HG02678 (cell line): Measurements from ENCODE around the gene CD300LG.
"Not testable (repeated sequence)": the region's sequence is repeated elsewhere in the genome, so short reads cannot be mapped to it uniquely, and the experiment has no call there.

Source experiments
- ATAC-seq: cut with Tn5 transposase; IDR thresholded peaks from one replicate; pipeline ENCODE4 v1.9.1; 2021; ENCODE audit warnings: mild to moderate bottlenecking, moderate library complexity; ENCODE audit not compliant: unreplicated experiment

Gene CD300LG, protein sequence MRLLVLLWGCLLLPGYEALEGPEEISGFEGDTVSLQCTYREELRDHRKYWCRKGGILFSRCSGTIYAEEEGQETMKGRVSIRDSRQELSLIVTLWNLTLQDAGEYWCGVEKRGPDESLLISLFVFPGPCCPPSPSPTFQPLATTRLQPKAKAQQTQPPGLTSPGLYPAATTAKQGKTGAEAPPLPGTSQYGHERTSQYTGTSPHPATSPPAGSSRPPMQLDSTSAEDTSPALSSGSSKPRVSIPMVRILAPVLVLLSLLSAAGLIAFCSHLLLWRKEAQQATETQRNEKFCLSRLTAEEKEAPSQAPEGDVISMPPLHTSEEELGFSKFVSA

DNA sequence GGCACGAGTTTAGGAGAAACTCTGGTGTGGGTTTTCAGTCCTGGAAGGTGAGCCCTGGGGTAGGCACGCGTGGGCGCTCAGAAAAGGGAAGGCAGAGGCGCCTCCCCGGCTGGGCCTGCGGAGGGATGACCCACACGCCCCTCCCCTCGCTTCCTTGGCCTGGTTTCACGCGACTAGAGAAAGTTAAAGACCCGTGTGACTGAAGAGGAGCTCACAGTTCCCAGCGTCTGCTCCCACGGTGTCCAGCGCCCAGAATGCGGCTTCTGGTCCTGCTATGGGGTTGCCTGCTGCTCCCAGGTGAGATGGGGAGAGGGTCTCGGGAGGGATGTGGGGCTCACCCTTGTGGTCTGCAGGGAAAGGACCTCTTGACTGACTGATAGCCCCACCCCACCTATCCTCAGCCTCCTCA is at the start of gene CD300LG:
Gene CD300LG, plus strand, starts transcription at position 214 of the 409 bp plus-strand sequence. Its CDS starts 41 bp downstream, at position 255.
- ATAC-seq: no peak

DNA sequence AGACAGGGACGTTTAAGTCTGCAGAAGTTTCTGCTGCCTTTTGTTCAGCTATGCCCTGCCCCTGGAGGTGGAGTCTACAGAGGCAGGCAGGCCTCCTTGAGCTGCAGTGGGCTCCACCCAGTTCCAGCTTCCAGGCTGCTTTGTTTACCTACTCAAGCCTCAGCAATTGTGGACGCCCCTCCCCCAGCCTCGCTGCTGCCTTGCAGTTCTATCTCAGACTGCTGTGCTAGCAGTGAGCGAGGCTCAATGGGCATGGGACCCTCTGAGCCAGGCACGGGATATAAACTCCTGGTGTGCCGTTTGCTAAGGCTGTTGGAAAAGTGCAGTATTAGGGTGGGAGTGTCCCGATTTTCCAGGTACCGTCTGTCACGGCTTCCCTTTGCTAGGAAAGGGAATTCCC is 49.0 kb upstream of the CD300LG start:
- ATAC-seq: not testable (repeated sequence)

DNA sequence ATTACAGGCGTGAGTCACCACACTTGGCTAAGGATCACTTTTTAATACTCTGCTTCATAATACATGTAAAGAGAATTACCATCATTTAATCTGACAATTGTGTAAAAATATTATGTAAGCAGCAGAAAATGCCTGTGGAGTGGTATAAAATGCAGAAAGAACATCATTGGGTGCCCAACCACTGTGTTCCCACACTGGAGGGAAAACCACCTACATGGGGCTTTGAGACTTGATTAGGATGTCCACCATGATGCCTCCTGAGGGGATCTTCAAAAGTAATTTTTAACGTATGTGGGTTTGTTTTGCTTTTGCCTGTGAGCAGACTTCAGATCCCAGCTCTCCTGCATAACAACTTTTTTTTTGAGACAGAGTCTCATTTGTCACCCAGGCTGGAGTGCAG is 47.9 kb upstream of the CD300LG start:
- no peak for ATAC-seq

DNA sequence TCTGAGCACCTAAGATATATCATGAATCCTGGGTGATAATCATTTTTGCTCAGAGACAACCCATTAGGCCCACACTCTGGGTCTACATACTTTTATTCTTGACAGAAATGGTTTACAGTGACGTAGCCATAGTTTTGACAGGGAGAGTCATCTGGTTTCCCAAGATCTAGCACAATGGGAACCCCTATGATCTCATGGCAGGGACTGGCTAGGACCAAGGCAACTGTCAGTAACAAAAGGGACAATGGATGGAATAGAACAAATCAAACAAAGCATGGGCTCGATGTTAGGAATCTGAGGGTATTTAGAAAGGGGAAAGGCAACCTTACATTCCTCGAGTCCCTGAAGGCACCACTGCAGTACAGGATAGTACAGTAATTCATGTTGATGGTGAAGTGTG is 46.2 kb upstream of the CD300LG start:
- ATAC-seq: no peak

DNA sequence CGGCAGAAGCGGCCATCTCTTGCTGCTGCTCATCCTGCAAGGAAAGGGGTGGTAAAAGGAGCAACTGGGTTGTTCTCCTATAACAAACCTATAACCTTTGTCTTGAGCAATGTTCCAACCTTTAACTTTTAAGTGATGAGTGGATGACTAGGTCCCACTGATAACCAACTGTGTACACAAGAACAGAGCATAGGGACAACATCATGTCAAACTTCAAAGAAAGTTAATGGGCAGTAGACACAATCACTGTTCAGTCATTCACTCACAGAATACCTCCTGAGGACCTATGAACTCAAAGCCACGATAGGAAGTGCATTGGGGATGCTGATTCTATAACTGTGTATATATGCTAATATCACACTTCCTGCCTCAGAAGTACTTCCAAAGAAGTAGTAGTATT is 45.1 kb upstream of the CD300LG start:
- ATAC-seq: no peak

DNA sequence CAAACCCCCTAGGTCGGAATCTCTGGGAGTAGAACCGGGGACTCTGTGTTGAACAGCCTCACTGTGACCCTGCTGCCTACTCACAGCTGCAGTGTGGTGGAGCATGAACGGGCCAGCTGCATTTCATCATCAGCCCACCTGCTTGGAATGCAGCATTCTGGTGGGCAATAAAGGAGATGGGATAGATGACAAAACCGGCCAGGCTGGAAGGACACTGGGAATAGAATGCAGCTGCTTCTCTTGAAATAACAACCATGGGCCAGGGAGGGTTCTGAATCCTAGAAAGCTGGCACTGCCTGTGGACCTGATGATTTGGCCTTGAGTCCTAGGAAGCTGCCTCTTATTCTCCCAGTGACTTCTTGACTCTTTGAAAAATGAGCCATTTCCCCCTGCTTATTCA is 43.2 kb upstream of the CD300LG start:
- no peak for ATAC-seq

DNA sequence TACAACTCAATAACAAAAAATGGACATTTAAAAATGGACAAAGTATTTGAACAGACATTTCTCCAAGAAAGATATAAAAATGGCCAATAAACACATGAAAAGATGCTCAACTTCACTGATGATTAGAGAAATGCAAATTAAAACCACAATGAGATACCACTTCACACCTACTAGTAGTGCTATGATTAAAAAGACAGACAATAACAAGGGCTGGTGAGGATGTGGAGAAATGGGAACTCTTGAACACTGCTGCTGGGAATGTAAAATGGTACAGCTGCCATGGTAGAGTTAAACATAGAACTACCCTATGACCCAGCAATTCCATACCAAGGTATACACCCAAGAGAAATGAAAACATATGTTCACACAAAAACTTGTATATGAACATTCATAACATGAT is 41.9 kb upstream of the CD300LG start:
- ATAC-seq: no peak

DNA sequence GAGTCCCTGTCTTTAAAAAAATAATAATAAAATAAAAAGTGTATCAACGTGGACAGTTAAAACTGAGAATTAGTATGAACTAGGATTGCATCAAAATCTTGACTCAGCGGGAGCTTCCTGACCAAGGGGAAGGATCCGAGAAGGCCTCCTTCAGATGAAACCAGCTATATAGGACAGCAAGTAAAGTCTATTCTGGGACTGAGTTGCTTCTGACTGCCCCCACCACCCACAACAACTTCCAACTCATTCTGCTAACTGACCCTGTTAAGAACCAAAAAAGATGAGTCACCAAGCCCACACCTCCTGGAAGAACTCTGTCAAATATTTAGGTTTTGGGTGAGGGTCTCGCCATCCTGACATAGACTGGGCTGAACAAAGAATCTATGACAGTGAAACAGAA is 38.9 kb upstream of the CD300LG start:
- ATAC-seq: no peak

DNA sequence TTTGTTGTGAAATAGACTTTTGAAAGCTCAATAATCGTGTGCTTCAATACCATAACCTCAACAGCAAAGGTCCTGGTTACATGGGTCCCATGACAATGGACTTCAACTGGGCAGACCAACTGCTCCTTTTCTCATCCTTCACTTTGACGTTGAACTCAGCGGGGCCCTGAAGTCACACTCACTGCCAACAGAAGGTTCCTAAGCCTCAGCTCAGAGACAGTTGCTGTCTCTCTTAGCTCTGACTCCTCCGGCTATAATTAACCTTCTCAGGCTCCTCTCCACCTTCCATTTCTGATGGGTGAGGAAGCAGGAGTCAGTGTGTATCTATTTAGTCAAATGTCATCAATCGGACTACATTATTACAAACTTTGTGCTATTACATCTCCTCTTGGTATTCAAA is 37.9 kb upstream of the CD300LG start:
- no peak for ATAC-seq

DNA sequence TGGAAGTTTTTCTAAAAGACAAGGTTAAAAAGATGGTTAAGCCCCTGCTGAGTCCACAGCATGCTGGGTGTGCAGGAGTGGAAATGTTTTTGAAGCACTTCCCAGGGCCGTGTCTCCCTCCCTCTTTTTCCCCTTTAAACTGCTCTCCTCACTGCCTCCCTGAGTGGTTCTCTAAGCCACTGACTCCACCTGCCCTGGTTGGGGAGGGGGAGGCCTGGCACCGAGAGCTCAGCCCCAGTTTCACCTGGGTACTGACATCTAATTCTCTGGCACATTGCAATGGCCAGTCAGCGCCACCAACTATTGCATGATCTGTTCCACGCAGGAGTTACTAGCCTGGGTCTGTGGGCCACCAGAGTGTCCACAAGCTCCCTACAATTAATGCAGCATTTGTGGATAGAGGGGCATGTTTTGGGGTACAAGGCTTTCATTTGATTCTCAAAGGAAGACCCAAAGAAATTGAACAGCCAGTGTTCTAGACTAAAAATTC is 36.7 kb upstream of the CD300LG start:
- no peak for ATAC-seq

DNA sequence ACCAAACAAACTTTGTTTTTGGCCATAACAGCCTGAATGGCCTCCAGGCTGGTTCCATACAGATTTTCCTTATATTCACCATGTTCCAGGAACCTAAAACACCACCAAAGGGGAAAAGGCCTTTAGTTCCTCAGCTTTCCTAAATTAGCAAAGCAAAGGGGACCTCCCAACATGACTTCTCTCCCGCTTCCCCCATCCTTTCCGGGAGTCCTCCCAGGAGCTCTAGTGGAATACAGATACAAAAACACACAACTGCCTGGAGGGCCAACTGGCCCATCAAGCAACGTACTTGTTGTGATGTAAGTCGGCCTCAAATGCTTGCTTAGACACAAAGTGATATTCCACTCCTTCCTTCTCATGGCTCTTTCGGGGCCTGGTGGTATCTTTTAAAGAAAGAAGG is 36.2 kb upstream of the CD300LG start:
- ATAC-seq: no peak

DNA sequence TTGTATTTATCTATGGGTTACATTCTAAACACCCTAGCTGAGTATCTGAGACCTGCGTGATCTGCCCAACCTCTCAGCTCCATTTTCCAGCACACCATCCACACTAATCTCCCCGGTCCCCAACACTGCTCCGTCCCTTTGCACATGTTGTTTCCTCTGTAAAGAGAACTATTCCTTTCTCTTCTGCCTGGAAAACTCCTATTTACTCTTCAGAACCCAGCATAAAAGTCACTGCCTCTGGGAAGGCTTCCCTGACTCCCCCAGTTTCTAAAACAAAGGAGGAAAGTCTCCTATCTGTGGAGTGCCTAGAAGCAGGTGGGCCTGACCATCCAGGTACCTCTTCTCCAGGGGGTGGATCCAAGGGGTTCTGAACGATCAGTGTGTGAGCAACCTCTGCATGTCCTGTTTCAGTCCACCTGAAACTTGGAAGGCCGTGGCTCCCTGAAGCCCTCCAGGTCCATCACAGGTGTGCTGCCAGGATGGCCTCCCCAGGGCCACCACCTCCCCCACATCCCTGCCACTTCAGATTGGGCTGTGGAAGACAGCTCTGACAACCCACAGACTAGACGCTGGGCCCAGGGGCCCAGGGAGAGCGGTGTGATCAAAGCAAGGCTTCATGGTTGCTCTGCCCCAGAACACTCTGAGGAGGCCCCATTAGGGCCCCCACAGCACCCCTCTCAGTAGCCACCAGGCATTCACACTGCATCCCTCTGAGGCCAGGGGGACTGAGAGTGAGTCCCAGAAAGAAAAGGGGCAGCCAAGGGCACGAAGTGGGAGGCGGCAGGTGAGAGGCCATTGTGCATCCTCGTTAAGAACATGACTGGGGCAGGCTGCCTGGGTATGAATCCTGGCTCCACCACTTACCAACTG is 34.3 kb upstream of the CD300LG start:
- ATAC-seq: no peak

DNA sequence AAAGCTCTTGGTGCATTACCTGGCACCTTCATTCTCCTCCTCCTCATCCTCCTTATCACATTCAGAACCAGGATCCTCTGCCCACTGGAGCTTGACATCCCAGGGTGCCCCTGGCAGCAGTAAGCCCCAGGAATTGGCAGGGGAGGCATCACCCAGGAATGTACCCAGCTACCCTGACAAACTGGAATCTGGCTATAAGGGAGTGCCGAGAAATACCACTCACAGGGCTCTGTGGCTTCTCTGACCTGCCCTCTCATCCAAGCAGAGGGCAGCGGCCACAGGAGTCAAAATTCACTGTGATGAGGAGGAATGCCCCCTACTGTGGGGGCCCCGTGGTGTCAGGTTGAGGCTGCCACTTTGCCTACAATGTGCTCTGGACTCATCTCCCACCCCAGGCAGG is 33.6 kb upstream of the CD300LG start:
- ATAC-seq: no peak

DNA sequence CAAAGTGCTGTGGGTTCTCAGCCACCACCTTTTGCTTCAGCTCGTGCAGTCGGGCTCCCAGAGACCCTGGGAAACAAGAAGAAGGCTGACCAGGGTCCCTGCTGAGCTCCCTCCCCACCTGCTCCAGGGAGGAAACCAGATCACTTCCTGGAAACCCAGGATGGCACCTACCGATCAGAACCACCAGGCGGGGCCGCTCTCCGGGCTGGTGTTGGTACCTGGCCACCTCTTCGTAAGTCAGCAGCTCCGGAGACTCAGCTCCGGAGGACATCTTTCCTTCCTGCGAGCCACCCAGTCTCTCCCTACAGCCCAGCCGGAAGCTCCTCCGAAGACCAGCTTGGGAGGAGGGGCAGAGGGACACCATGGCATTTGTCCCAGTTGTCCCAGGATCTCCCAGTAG is 33.0 kb upstream of the CD300LG start:
- no peak for ATAC-seq

DNA sequence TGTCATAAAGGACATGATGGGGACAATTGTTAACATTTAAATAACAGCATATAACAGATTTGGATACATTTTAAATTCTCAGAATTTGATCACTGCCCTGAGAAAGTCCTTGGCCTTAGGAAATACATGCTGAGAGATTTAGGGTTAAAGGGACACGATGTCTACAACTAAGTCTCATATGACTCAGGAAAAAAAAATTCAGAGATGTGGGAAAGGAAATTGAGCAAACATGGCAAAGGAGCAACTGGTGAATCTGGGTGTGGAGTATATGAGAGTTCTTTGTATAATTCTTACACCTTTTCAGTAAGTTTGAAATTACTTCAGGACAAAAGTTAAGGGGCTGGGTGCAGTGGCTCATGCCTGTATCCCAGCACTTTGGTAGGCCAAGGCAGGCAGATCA is 32.3 kb upstream of the CD300LG start:
- no peak for ATAC-seq

DNA sequence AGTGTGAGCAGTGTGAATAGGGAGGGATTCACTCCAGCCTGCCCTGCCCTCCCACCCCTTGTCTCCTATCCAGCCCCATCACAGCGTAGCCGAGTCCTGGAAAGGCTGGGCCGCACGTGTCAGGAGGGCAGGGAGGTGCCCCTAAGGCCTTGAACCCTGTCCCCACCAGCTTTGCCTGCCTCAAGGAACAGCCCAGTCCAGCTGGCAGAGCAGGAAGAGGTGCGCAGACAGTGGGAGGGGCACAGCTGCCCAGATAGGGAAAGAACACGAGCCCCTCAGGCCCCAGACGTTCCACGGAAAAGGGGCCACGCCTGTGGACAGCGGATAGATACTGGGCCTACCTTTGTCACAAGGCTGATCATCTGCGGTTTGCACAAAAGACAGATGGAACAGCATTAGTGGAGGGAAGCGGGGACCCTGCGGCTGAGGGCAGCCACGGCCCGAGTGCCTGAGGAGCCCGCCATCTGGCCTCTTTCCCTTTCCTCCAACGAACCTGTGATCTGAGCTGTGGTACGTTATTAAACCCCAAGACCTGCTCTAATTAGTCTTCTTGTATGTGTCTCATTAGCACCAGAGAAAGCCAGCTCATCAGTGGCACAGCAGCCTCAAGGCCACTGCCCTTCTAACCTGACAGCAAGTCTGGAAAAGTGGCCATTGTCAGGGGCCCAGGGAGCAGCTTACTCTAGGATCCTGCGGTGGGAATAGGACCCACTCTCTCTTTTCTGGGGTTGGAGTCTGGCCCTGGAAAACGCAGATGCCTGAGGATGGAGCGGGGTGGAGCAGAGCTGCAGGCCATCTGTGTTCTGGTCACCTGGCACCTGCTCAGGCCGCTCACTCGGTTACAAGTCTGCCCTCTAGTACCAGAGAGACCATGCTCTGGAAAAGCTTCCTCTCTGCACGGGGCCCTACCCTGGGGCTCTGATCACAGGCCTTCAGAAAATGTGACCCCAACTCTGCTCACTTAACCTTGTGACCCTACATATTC is 30.3 kb upstream of the CD300LG start:
- ATAC-seq: no peak

DNA sequence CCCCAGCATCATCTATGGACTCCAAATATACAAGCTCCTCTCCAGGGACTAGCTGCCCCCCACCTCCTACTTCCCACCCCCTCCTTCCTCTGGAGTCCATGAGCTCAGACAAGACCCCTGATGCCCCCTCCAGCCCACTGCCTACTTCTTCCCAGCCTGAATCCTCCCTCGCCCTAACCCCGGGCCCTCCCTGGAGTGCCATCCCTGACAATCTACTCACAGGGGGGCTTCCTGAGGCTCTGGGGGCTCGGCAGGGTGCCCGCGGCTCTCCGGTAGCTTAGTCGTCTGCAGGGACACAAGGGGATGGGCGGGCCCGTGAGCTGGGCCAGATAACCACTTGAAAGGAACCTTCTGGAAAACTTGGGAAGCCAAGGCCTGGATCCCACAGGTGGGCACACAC is 29.1 kb upstream of the CD300LG start:
- no peak for ATAC-seq

DNA sequence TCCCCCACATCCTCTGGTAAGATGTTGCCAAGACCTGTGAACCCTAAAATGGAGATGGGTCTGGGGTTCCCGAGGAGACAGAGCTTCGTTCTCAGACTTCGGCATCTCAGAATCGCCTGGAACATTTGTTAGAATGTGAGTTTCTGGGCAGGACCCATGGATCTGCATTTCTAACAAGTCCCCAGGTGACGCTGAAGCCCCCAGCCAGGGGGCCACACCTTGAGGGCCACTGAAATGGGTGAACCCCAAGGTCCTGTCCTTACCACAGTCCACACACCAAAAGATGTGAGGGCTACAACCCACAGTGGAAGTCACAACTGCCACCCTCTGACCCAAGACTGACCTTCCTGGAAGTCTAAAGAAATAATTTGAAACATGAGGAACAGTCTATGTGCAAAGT is 28.0 kb upstream of the CD300LG start:
- ATAC-seq: no peak

DNA sequence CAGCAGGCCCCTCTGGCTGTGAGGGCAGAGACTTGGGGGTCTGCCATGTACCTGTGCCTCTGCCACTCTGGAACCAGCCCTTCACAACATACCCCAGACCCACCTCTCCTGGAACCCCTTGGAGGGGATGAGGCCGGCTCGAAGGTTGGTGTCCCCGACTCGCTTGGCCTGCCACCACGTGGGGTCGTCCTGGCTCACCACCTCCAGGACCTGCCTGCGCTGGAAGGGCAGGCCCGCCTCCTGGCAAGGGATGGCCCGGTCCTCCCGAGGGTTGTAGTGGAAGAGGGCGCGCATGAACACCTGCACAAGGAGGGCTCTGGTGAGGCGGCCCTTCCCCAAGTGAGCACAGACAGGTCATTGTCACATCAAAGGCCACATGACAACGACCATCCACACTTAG is 26.2 kb upstream of the CD300LG start:
- ATAC-seq: no peak

DNA sequence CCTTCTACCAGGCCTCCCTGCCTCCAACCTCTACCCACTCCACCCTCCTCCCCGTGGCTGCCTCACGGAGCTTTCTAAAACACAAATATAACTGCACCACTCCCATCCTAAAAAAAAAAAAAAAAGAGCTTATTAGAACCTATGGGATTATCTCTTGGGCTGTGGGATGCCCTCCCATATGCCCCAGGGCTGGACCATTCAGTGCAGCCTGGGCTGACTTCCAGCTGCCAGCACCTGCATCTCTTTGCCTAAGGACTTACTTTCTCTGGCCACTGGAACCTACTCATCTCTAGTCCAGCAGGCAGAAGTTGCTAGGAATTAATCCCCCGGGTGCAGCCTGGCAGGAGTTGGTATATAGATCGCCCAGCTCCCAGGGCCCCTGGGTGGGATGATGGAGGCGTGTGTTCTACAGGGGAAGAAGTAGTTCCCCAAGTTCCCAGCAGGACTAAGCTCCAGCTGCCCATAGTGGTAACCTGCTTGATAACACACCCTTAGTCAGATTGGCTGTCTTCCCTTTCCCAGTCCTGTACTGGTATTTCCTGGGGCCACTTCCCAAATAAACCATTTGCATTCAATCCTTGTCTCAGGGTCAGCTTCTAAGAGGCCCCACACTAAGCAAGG is 24.3 kb upstream of the CD300LG start:
- ATAC-seq: no peak
